Ishikawa (cell line): Measurements from ENCODE around the gene ASB2.

ENCODE experiments used
- CEBPB ChIP-seq: IDR thresholded peaks from 2 replicates; pipeline ENCODE4 v1.6.1; 2012
- CREB1 ChIP-seq: IDR thresholded peaks from 2 replicates; pipeline ENCODE4 v1.6.1; 2012; ENCODE audit warnings: low read depth
- EGR1 ChIP-seq: IDR thresholded peaks from 2 replicates; pipeline ENCODE4 v1.6.1; 2012
- EP300 ChIP-seq: IDR thresholded peaks from 2 replicates; pipeline ENCODE4 v1.6.1; 2012; ENCODE audit warnings: borderline replicate concordance
- FOXM1 ChIP-seq: IDR thresholded peaks from 2 replicates; pipeline ENCODE4 v1.6.1; 2012; ENCODE audit warnings: low read depth, borderline replicate concordance
- MAX ChIP-seq: IDR thresholded peaks from 2 replicates; pipeline ENCODE4 v1.6.1; 2012
- NFIC ChIP-seq: IDR thresholded peaks from 2 replicates; pipeline ENCODE4 v1.6.1; 2012
- RAD21 ChIP-seq: IDR thresholded peaks from 2 replicates; pipeline ENCODE4 v1.6.1; 2012; ENCODE audit warnings: low read depth
- REST ChIP-seq: IDR thresholded peaks from 2 replicates; pipeline ENCODE4 v1.6.1; 2012; ENCODE audit warnings: low read depth, mild to moderate bottlenecking
- TAF1 ChIP-seq: IDR thresholded peaks from 2 replicates; pipeline ENCODE4 v1.6.1; 2012; ENCODE audit warnings: low read depth, mild to moderate bottlenecking
- TCF12 ChIP-seq: IDR thresholded peaks from 2 replicates; pipeline ENCODE4 v1.6.1; 2012; ENCODE audit warnings: low read depth
- TEAD4 ChIP-seq: IDR thresholded peaks from 2 replicates; pipeline ENCODE4 v1.6.1; 2012
- USF1 ChIP-seq: IDR thresholded peaks from 2 replicates; pipeline ENCODE4 v1.6.1; 2012
- YY1 ChIP-seq: IDR thresholded peaks from 2 replicates; pipeline ENCODE4 v1.6.1; 2012; ENCODE audit warnings: low read depth
- ZBTB7A ChIP-seq: IDR thresholded peaks from 2 replicates; pipeline ENCODE4 v1.6.1; 2012; ENCODE audit warnings: low read depth

ASB2 gene

GRCh38 chr14:93993382-93993781 is 17.0 kb upstream of the ASB2 start:
- TF ChIP-seq CREB1 (no peak), RAD21 (no peak), NFIC (no peak)

GRCh38 chr14:93991649-93992048 is 15.3 kb upstream of the ASB2 start:
- no peak for TF ChIP-seq EGR1
- no peak for TF ChIP-seq MAX
- no peak for TF ChIP-seq REST
- TF ChIP-seq RAD21: no peak
- no peak for TF ChIP-seq TEAD4
- no peak for TF ChIP-seq CEBPB
- no peak for TF ChIP-seq EP300
- TF ChIP-seq USF1: no peak
- TF ChIP-seq ZBTB7A: no peak
- TF ChIP-seq TAF1: no peak
- no peak for TF ChIP-seq YY1
- TF ChIP-seq FOXM1: no peak
- no peak for TF ChIP-seq NFIC
- TF ChIP-seq CREB1: no peak
- no peak for TF ChIP-seq TCF12

GRCh38 chr14:93991212-93991611 is 14.8 kb upstream of the ASB2 start:
- TF ChIP-seq TCF12 (no peak), EP300 (no peak), CREB1 (no peak), RAD21 (no peak), REST (no peak), TAF1 (no peak), CEBPB (no peak)

GRCh38 chr14:93989939-93990338 is 13.6 kb upstream of the ASB2 start:
- no peak for TF ChIP-seq RAD21
- no peak for TF ChIP-seq FOXM1
- no peak for TF ChIP-seq CREB1
- TF ChIP-seq TEAD4: no peak
- TF ChIP-seq EGR1: no peak

GRCh38 chr14:93987815-93988476 is 11.6 kb upstream of the ASB2 start:
- TF ChIP-seq ZBTB7A (no peak), FOXM1 (no peak), REST (no peak), TCF12 (no peak), TAF1 (no peak), RAD21 (no peak), EP300 (no peak), CEBPB (no peak), CREB1 (no peak), MAX (no peak), TEAD4 (no peak), NFIC (no peak), EGR1 (no peak), USF1 (no peak), YY1 (no peak)
